Tibial nerve (tissue), 4 donors: ENCODE data around the gene PAAF1. TPM values are rescaled to one million over a fixed set of nuclear protein-coding genes. Genes with fewer than 3 reads are reported as not detected.

Experiments
- DNase-seq, 2 donors: peaks; one replicate each; pipeline ENCODE4 v3.0.0-alpha.2; 2019; ENCODE audit warnings: low spot score in 2 of 2
- H3K27ac ChIP-seq, 4 donors: fragments of 200-600 bp; sonication (generic) in 3 of 4; one replicate each; pipeline ENCODE4 v1.5.1; 2017 to 2019; ENCODE audit warnings: mild to moderate bottlenecking in 1 of 4
- H3K27me3 ChIP-seq, 2 donors: fragments of 200-600 bp; sonication (generic) in 1 of 2; one replicate each; pipeline versions ENCODE4 v1.5.1 to v1.6.0; 2017 to 2019
- H3K36me3 ChIP-seq, 3 donors: fragments of 200-600 bp; sonication (generic); one replicate each; pipeline ENCODE4 v1.5.1; 2018 to 2019
- H3K4me1 ChIP-seq, 4 donors: fragments of 200-600 bp; sonication (generic) in 3 of 4; one replicate each; pipeline ENCODE4 v1.5.1; 2017 to 2019
- H3K4me3 ChIP-seq, 4 donors: fragments of 200-600 bp; sonication (generic) in 3 of 4; one replicate each; pipeline ENCODE4 v1.5.1; 2017 to 2019; ENCODE audit warnings: mild to moderate bottlenecking in 1 of 4, moderate library complexity in 1 of 4
- H3K9me3 ChIP-seq, 4 donors: fragments of 200-600 bp; sonication (generic) in 3 of 4; one replicate each; pipeline ENCODE4 v1.5.1; 2017 to 2019
- CTCF ChIP-seq, 5 experiments: fragments of 200-600 bp in 3 of 5; fragments of 450-650 bp in 2 of 5; sonication (generic) in 3 of 5; IDR thresholded peaks; one replicate each; pipeline ENCODE4 v1.5.1; 2016 to 2019; ENCODE audit warnings: antibody characterized with exemption in 5 of 5, mild to moderate bottlenecking in 3 of 5, moderate library complexity in 2 of 5
- EP300 ChIP-seq, 2 donors: sonication (generic); formaldehyde crosslinking; IDR thresholded peaks; one replicate each; pipeline ENCODE4 v1.6.1; 2017; ENCODE audit warnings: antibody characterized with exemption in 2 of 2, mild to moderate bottlenecking in 1 of 2
- POLR2A ChIP-seq, 2 donors: fragments of 450-650 bp; IDR thresholded peaks; one replicate each; pipeline ENCODE4 v1.6.1; 2017; ENCODE audit warnings: antibody characterized with exemption in 2 of 2, mild to moderate bottlenecking in 2 of 2, moderate library complexity in 2 of 2
- WGBS, 2 donors: methylation state at CpG; one replicate each; pipeline ENCODE4 v1.1.5; 2018; 5-methylcytosine and 5-hydroxymethylcytosine counted together
- total RNA-seq, 4 donors: library from RNA; depleted of rRNA; stranded (reverse); fragments of >200 nt; gene quantifications; one replicate each; pipeline ENCODE4 v1.1.0, GENCODE V29; 2016

Gene PAAF1
- total RNA-seq, 4 donors from 2014 or later = 24.9 to 39.1 (median 32.7) TPM

- DNase-seq = no peak
- Histone ChIP-seq H3K27ac (no peak overlapping the region), H3K27me3 (no peaks in the 10 kb centered on the region), H3K9me3 (no peaks in the 10 kb centered on the region), H3K4me3 (no peak overlapping the region), H3K36me3 (peaks cover 0 to 19% (median 0%) of the 10 kb centered on the region in 3 donors), H3K4me1 (peaks cover 0 to 20% (median 6%) of the 10 kb centered on the region in 4 donors)
- 96% methylated on average over 2 of the region's 2 CpGs for WGBS, 2 donors
- no peak for TF ChIP-seq EP300 (IDR thresholded peaks at IDR 0.05)
- no peak for TF ChIP-seq POLR2A (IDR thresholded peaks at IDR 0.05)
- no peak for TF ChIP-seq CTCF (IDR thresholded peaks at IDR 0.05)
Observed at GRCh38 chr11:73859671-73860070, 17.1 kb upstream of the PAAF1 start.

- no peaks in the 10 kb centered on the region for H3K9me3 ChIP-seq
- WGBS, 2 donors = 77 to 78% methylated on average over 2 of the region's 2 CpGs
- no peak overlapping the region for H3K27ac ChIP-seq
- no peak overlapping the region for H3K4me3 ChIP-seq
- no peak for DNase-seq
- TF ChIP-seq POLR2A (IDR thresholded peaks at IDR 0.05) (no peak), EP300 (IDR thresholded peaks at IDR 0.05) (no peak), CTCF (IDR thresholded peaks at IDR 0.05) (no peak)
- no peaks in the 10 kb centered on the region for H3K27me3 ChIP-seq
- peaks cover 0 to 24% (median 4%) of the 10 kb centered on the region in 3 donors for H3K36me3 ChIP-seq
- H3K4me1 ChIP-seq = peaks cover 0 to 19% (median 6%) of the 10 kb centered on the region in 4 donors
Observed at GRCh38 chr11:73860202-73860601, 16.6 kb upstream of the PAAF1 start.

GRCh38 chr11:73862986-73863385 lies 13.8 kb upstream of the PAAF1 start:
- peaks cover 0 to 25% (median 5%) of the 10 kb centered on the region in 3 donors for H3K36me3 ChIP-seq
- DNase-seq = no peak
- peaks cover 0 to 1% (median 0%) of the 10 kb centered on the region in 4 donors for H3K4me1 ChIP-seq
- TF ChIP-seq POLR2A (IDR thresholded peaks at IDR 0.05) (no peak), CTCF (IDR thresholded peaks at IDR 0.05) (no peak), EP300 (IDR thresholded peaks at IDR 0.05) (no peak)
- no peaks in the 10 kb centered on the region for H3K9me3 ChIP-seq
- H3K4me3 ChIP-seq = no peak overlapping the region
- no peak overlapping the region for H3K27ac ChIP-seq
- no peaks in the 10 kb centered on the region for H3K27me3 ChIP-seq
- 75 to 82% methylated on average over 4 of the region's 4 CpGs for WGBS, 2 donors

- WGBS, 2 donors = 83 to 86% methylated on average over 5 of the region's 5 CpGs
- peak overlapping the region in 1 of 4 donors; percentile 1 for H3K27ac ChIP-seq
Observed at GRCh38 chr11:73866095-73866579, 10.7 kb upstream of the PAAF1 start.

More at GRCh38 chr11:73866095-73866579, 10.7 kb upstream of the PAAF1 start:
- no peaks in the 10 kb centered on the region for H3K27me3 ChIP-seq
- no peak overlapping the region for H3K4me3 ChIP-seq
- no peaks in the 10 kb centered on the region for H3K9me3 ChIP-seq
- no peak for DNase-seq
- H3K4me1 ChIP-seq = no peaks in the 10 kb centered on the region
- H3K36me3 ChIP-seq = peaks cover 0 to 48% (median 5%) of the 10 kb centered on the region in 3 donors
- TF ChIP-seq POLR2A (IDR thresholded peaks at IDR 0.05) = no peak
- TF ChIP-seq EP300 (IDR thresholded peaks at IDR 0.05) = no peak
- no peak for TF ChIP-seq CTCF (IDR thresholded peaks at IDR 0.05)
